Esophagus (tissue), 2 donors: ENCODE data around the gene CRIM1. TPM values are rescaled to one million over a fixed set of nuclear protein-coding genes. Genes with fewer than 3 reads are reported as not detected.

Source experiments
- H3K27ac ChIP-seq, 2 donors: one replicate each; pipeline ENCODE4 v1.5.1; 2013; ENCODE audit warnings: low read depth in 2 of 2, mild to moderate bottlenecking in 2 of 2, inconsistent platforms in 1 of 2, low read length in 1 of 2, moderate library complexity in 1 of 2
- H3K27me3 ChIP-seq, 2 donors: one replicate each; pipeline ENCODE4 v1.6.1; 2013; ENCODE audit warnings: low read length in 2 of 2, control low read depth in 1 of 2, mild to moderate bottlenecking in 1 of 2; ENCODE audit not compliant: insufficient read depth in 2 of 2, control insufficient read depth in 1 of 2
- H3K36me3 ChIP-seq, 2 donors: one replicate each; pipeline ENCODE4 v1.6.1; 2013; ENCODE audit warnings: low read length in 1 of 2; ENCODE audit not compliant: control insufficient read depth in 2 of 2, insufficient read depth in 2 of 2
- H3K4me1 ChIP-seq, 2 donors: one replicate each; pipeline ENCODE4 v1.6.1; 2013; ENCODE audit warnings: low read length in 1 of 2; ENCODE audit not compliant: control insufficient read depth in 2 of 2, insufficient read depth in 2 of 2
- H3K4me3 ChIP-seq, 2 donors: one replicate each; pipeline ENCODE4 v1.5.1; 2013; ENCODE audit warnings: low read length in 2 of 2, mild to moderate bottlenecking in 2 of 2, low read depth in 1 of 2, moderate library complexity in 1 of 2
- H3K9me3 ChIP-seq, 2 donors: one replicate each; pipeline ENCODE4 v1.6.1; 2013; ENCODE audit warnings: mild to moderate bottlenecking in 2 of 2, low read depth in 1 of 2, low read length in 1 of 2, moderate library complexity in 1 of 2; ENCODE audit not compliant: control insufficient read depth in 2 of 2, insufficient read depth in 1 of 2
- WGBS, 2 donors: extraction: QIAGEN DNeasy Blood & Tissue Kit; methylation state at CpG; one replicate each; pipeline ENCODE4 v1.1.7; 2013; 5-methylcytosine and 5-hydroxymethylcytosine counted together
- polyA plus RNA-seq, 2 donors: library from polyadenylated mRNA; stranded (reverse); fragments of 200-250 nt; gene quantifications; one replicate each; pipeline ENCODE4 v1.2.3, GENCODE V29; 2013
- donor health status: healthy with polysubstance abuse.
- donor health status: Bipolar disorder and iron deficiency.

Gene CRIM1
- polyA plus RNA-seq, 2 donors, result 5.9 to 10.3 TPM

DNA sequence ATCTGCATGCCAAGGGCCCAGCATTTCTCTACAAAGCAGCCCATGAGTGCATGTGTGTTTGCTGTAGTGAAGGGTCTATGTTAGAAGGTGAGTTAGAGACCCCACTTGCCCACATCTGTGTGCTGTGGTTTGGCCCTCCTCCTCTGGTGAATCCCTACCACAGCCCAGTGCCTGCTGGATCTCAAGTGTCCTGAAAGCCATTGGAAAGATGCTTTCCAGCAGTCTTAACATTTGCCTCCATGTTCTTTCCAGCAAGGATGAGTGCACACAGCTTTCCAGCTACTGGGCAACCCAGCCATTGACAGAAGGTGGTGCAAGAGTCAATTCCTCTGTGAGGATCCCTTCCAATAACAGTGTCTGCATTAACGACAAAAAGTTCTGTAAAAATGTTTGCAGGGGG lies 13.6 kb downstream of the CRIM1 start:
- peak overlapping the region in 1 of 2 donors; percentile 21 for H3K27ac ChIP-seq
- peaks cover 0 to 15% of the 10 kb centered on the region in 2 donors for H3K4me1 ChIP-seq
- WGBS, 2 donors, result 62 to 78% methylated on average over 1 of the region's 1 CpG

DNA sequence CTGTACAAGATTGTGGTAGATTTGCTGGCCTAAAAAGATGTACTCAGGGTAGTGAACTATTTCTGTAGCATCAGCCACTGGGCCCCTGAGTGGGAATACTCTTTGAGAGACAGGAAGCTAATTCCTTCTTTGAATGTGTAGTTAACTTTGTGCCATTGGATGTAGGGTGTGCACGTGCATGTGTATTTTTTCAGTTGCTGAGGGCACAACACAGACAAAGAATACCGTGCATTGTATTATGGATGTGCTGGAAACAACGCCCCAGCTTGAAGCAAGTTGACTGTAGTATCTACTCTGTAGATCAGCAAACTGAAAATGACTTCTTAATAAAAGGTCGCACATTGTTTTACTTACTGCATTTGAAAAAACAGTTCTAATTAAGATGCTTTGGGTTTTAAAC lies 14.1 kb downstream of the CRIM1 start:
- Histone ChIP-seq H3K27me3 (no peaks in the 10 kb centered on the region), H3K4me1 (peaks cover 0 to 15% of the 10 kb centered on the region in 2 donors), H3K36me3 (no peaks in the 10 kb centered on the region), H3K9me3 (no peaks in the 10 kb centered on the region), H3K4me3 (no peak overlapping the region), H3K27ac (no peak overlapping the region)
- whole genome bisulfite sequencing, 2 donors, result 47 to 52% methylated on average over 4 of the region's 4 CpGs

More for the DNA sequence above, 13.6 kb downstream of the CRIM1 start:
- Histone ChIP-seq H3K9me3 (no peaks in the 10 kb centered on the region), H3K4me3 (no peak overlapping the region), H3K36me3 (no peaks in the 10 kb centered on the region), H3K27me3 (no peaks in the 10 kb centered on the region)

DNA sequence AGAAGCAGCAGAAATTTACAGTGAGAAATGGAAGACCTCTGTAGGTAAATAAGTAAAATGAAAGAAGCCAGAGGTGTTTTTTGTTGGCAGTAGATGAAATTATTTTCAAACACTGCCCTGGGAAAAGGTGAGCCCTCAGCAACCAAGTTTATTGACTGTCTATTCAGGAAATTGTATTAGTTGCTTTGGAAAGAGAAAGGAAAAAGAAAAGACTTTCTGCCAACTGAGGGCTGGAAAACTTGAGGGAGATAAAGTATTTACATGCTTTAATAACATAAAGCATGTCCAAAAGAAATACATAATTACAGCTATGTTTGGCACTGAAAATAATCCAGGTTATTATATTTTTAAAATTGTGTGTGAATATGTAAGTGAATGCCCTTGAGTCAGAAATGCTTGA lies 14.7 kb downstream of the CRIM1 start:
- H3K4me1 ChIP-seq, result peaks cover 0 to 15% of the 10 kb centered on the region in 2 donors
- H3K27ac ChIP-seq, result no peak overlapping the region
- no peaks in the 10 kb centered on the region for H3K27me3 ChIP-seq
- H3K36me3 ChIP-seq, result no peaks in the 10 kb centered on the region
- no peak overlapping the region for H3K4me3 ChIP-seq
- no peaks in the 10 kb centered on the region for H3K9me3 ChIP-seq

DNA sequence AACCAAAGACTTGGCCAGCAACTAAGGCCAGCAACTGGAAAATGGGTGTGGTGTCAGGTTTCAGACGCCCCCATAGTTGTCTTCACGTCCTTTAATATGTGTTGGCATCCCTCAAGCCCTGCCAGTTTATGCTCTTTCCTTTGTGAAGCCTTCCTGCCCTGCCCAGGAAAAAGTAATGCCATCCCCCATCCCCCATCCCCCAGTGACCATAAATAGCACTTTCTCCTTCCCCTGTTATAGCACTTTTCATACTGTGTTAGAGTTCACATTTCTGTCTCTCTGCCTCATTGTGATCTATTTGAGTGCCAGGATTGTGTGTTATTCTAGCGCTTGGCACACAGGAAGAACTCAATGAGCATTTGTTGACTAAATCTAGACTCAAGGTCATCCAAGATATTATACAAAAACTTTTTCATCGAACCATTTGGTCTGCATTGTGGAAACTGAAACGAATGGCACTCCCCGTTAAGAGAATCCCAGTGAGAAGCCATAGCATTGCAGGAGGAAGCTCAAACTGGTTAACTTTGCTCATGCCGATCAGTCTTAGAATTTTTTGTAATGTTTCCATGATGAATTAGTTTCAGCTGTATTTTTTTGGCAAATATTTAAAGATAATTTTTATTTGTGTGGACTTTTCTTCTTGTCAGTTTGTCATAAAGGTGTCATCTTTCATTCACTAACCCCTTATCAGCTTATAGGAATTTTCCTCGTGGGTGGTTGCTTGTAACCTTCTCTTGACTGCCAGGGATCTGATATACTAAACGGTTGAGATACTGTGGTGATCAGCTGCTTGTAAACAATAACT lies 15.7 kb downstream of the CRIM1 start:
- 30 to 31% methylated on average over 9 of the region's 9 CpGs for WGBS, 2 donors
- peak overlapping the region; percentile 24 to 41 for H3K27ac ChIP-seq
- no peak overlapping the region for H3K4me3 ChIP-seq
- peaks cover 0 to 15% of the 10 kb centered on the region in 2 donors for H3K4me1 ChIP-seq
- no peaks in the 10 kb centered on the region for H3K27me3 ChIP-seq
- H3K36me3 ChIP-seq, result no peaks in the 10 kb centered on the region
- no peaks in the 10 kb centered on the region for H3K9me3 ChIP-seq

DNA sequence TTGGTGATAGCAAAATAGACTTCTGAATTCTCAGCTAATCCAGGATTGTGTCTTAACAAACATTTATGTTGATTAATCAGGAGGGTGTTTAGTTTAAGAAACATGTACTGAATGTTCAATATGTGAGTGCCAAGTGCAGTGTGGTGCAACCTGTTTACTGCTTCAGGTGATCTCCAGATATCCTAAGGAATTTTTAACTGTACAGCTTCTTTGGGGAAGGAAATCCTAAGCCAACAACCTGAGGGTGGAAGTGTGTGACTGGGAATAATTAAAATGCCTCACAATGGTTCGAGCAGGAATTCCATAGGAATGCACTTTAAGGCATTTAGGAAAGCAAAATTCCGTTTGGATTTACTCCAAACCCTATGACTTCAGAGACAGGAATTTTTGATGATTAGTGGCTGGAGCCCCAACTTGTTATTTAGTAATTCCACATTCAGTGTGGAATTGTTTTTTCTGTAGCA lies 16.4 kb downstream of the CRIM1 start:
- peaks cover 2 to 17% of the 10 kb centered on the region in 2 donors for H3K4me1 ChIP-seq

DNA sequence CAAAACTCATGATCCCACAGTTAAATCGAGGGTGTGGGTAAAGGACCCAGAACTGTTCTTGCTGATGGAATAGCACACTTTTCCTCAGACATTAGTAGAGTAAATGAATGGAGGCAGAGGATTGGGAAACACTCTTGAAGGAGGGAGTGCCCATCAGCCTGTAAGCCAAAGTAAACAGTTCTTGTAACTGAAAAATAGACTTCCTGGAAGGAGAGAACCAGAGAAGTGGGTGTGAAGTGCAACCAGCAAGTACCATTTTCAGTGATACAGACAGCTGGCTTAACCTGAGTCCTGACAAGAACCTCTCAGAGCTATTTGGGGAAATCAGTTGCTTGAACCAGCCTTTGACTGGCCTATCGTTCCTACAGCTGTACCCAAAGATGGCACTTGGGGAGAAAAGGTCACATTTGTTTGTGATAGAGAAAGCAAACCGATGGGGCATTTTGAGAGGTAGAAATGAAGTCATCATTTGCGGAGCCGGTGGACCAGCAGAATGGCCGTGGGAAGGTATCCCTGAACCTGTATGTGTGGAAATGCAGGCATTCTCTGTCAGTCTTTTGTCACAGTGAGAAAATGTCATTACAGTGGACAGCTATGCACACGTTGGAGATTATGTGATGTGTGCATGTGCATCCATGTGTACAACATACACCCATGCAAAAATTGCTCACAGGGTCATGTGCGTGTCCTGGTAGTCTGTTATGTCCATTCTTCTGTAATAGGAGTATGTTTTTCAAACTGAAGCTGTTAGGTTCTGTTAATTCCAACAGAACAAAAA lies 17.8 kb downstream of the CRIM1 start:
- WGBS, 2 donors, result 68 to 69% methylated on average over 8 of the region's 8 CpGs
- Histone ChIP-seq H3K27ac (peak overlapping the region; percentile 58 to 73), H3K4me1 (peaks cover 3 to 14% of the 10 kb centered on the region in 2 donors), H3K36me3 (no peaks in the 10 kb centered on the region), H3K9me3 (no peaks in the 10 kb centered on the region), H3K4me3 (no peak overlapping the region), H3K27me3 (no peaks in the 10 kb centered on the region)

More for the DNA sequence above, 16.4 kb downstream of the CRIM1 start:
- Histone ChIP-seq H3K27ac (no peak overlapping the region), H3K4me3 (no peak overlapping the region), H3K27me3 (no peaks in the 10 kb centered on the region), H3K36me3 (no peaks in the 10 kb centered on the region), H3K9me3 (no peaks in the 10 kb centered on the region)
- WGBS, 2 donors, result 21 to 32% methylated on average over 2 of the region's 2 CpGs

DNA sequence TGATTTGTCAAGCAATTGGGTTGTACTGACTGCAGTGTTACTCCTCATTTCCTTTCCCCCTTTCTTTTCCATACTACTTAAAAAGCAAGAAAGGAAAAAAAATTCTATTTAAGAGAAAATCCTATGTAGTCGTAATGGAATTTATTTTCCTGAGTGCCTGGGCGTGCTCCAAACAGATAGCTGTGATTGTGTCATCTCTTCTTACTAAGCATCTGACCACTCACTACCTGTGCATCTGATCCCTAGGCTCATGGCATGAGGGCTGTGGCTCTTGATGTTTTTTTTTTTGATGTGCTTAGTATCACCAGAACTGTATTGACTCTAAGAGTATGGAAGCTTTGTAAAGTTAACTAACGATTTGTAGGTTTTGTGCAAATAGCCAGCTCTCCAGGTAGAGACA lies 19.0 kb downstream of the CRIM1 start:
- H3K4me1 ChIP-seq, result peaks cover 3 to 14% of the 10 kb centered on the region in 2 donors
- no peak overlapping the region for H3K27ac ChIP-seq
- WGBS, 2 donors, result 79 to 86% methylated on average over 3 of the region's 3 CpGs

DNA sequence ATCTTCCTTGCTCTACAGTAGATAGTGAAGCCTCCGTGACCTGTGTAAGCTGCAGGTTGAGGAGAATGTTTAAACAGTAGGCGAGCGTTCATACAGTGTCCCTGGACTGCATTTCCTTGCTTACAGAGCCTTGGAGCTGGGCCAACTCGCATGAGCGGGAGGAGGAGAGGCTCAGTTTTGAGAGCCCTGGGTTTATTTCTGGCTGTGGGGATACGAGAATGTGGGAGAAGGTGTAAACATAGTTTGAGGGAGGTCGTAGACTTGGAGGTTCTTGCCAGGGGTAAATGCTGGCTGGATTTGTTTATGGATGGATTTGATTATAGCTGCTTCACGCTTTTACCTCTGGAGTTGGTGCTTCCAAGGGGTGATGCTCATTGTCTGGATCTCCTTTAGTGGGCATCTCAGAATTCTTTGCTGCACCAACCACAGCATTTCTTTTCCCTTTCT lies 20.8 kb downstream of the CRIM1 start:
- peak overlapping the region in 1 of 2 donors; percentile 74 for H3K27ac ChIP-seq
- no peaks in the 10 kb centered on the region for H3K9me3 ChIP-seq
- WGBS, 2 donors, result 17 to 21% methylated on average over 8 of the region's 8 CpGs
- no peaks in the 10 kb centered on the region for H3K36me3 ChIP-seq
- H3K4me3 ChIP-seq, result no peak overlapping the region
- no peaks in the 10 kb centered on the region for H3K27me3 ChIP-seq
- peaks cover 8 to 11% of the 10 kb centered on the region in 2 donors for H3K4me1 ChIP-seq

More for the DNA sequence above, 19.0 kb downstream of the CRIM1 start:
- no peaks in the 10 kb centered on the region for H3K27me3 ChIP-seq
- no peaks in the 10 kb centered on the region for H3K9me3 ChIP-seq
- no peak overlapping the region for H3K4me3 ChIP-seq
- H3K36me3 ChIP-seq, result no peaks in the 10 kb centered on the region

DNA sequence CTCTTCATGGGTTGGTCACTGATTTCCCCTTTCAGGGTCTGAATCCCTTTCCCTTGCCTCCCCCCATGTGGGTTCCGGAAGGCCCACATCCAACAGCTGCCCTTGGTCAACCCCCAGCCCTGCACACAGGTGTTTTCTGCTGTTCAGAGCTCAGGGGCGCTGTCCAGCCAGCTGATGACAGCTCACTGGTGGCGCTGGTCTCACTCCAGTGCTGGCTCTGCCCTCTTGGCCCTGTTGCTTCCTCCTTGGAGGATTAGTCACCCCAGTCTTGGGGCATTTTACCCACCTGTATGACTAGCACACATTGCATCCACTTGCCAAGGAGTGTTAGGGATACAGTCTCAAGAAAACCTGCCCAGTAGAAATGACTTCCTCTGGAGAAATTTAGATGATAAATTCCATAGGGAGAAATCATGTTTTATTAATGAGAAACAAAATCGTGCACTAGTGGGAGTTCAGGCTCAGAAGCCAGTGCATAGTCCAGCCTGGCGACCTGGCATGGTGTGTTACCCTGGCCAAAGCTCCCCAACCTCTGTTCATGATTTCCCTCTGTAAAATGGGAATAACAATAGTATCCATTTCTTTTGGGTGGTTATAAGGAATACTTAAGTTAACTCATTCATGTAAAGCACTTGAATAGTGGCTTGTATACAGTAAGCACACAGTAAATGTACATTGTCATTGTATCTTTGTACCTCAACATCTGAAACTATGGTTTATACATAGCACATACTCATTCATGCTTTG lies 21.6 kb downstream of the CRIM1 start:
- peak overlapping the region in 1 of 2 donors; percentile 52 for H3K27ac ChIP-seq
- no peaks in the 10 kb centered on the region for H3K9me3 ChIP-seq
- no peaks in the 10 kb centered on the region for H3K27me3 ChIP-seq
- peaks cover 8 to 11% of the 10 kb centered on the region in 2 donors for H3K4me1 ChIP-seq
- H3K36me3 ChIP-seq, result no peaks in the 10 kb centered on the region
- WGBS, 2 donors, result 62 to 66% methylated on average over 5 of the region's 5 CpGs
- no peak overlapping the region for H3K4me3 ChIP-seq
